Measurements from ENCODE around the gene PIP5KL1.

The PIP5KL1 gene

GRCh38 chr9:127968042-127968441 is 37.5 kb upstream of the PIP5KL1 start:
- no peak for DNase-seq

GRCh38 chr9:127967151-127967809 is 36.7 kb upstream of the PIP5KL1 start:
- no peak for DNase-seq

- DNase-seq = no peak
These were observed 36.0 kb upstream of the PIP5KL1 start for GRCh38 chr9:127966416-127967150.

- no peak for DNase-seq
These were observed 35.4 kb upstream of the PIP5KL1 start for GRCh38 chr9:127965953-127966352.

GRCh38 chr9:127963359-127964064 is 32.9 kb upstream of the PIP5KL1 start:
- DNase-seq = no peak

- DNase-seq = no peak
These were observed 32.4 kb upstream of the PIP5KL1 start for GRCh38 chr9:127963041-127963358.

- no peak for DNase-seq
These were observed 31.7 kb upstream of the PIP5KL1 start for GRCh38 chr9:127962278-127962677.

- DNase-seq = no peak
These were observed 31.1 kb upstream of the PIP5KL1 start for GRCh38 chr9:127961613-127962155.

DNA sequence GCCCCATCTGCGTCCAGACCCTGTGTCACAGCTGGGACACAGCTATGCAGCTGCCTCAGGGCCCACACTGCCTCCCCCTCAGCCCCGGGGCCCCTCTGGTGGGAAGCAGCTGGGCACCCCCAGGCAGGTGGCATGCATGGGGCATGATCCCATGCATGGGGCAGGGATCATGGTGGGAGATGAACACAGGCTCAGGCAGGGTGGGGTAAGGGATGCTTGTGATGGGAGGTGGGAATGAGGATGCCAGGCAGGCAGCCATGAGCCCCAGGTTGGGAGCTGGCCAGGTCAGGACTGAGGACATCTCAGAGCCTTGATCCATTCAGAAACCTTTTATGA is 30.5 kb upstream of the PIP5KL1 start:
- DNase-seq = no peak

DNA sequence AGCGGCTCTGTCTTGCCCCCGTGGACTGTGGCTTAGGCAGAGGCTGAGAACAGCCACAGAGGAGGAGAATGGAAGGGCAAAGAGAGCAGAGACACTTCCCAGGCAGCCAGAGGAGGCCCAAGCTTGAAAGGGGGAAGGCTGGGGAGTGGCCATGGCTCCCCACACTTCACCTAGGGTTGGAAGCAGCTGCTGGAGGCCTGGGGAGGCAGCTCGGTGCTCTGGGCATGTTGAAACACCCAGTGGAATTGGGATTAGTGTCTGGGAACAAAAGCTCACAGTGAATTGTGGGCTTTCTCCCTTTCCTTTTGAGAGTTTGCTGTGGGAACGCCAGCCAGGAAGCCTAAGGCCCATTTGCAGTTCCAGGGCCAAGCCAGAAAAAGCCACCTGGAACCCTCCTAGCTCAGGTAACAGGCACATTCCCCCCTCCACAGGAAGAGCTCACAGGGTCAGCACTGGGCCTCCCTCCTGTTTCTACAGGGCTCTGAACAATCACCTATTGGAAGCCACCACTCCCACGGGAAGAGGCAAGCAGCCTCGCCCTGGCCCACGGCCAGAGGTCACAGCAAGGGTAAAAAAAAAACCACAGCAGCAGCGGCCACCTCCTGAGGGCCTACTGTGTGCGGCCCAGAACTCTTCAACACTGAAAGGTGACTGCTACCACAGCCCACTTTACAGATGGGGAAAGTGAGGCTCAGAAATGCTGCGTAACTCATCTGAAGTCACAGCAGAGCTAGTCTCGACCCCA is 30.0 kb upstream of the PIP5KL1 start:
- no peak for DNase-seq

DNA sequence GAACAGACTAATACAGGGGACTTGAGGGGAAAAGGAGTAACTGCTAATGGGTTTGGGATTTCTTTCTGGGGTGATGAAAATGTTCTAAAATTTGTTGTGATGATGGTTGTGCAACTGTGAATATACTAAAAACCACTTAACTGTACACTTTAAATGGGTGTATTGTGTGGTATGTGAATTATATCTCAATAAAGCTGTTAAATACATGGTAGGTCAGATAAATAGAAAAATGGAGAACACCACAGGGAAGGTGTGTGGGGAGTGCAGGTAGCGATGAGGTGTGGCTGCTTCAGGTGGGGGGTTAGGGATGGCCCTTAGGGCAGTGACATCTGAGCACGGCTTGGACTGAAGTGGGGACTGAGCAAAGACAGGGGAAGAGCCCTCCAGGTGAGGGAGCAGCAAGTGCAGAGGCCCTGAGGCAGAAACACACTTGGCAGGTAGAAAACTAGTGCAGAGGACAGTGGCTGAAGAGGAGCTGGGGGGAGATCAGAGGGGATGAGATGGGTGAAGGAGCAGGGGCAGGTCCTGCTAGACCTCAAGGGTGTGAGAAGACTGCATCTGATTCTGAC is 29.3 kb upstream of the PIP5KL1 start:
- no peak for DNase-seq

DNA sequence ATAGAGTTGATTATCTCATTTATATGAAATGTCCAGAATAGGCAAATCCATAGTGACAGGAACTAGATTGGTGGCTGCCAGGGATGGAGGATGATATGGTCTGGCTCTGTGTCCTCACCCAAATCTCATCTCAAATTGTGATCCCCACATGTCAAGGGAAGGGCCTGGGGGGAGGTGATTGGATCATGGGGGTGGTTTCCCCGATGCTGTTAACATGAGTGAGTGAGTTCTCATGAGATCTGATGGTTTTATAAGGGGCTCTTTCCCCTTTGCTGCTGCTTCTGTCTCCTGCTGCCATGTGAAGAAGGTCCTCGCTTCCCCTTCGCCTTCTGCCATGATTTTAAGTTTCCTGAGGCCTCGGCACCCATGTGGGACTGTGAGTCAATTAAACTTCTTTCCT is 28.8 kb upstream of the PIP5KL1 start:
- DNase-seq = no peak

DNA sequence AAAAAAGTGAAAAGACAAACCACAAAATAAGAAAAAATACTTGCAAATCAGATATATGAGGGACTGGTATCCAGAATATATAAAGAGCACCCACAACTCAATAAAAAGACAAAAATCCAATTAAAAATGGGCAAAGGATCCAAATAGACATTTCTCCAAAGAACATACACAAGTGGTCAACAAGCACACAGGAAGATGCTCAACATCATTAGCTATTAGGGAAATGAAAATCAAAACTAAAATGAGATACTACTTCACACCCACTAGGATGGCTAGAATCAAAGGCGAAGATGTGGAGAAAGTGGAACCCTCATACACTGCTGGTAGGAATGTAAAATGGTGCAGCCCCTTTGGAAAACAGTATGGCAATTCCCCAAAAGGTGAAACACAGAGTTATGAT is 28.2 kb upstream of the PIP5KL1 start:
- no peak for DNase-seq

- peak; percentile 67 for DNase-seq
These were observed 24.9 kb upstream of the PIP5KL1 start for GRCh38 chr9:127955294-127956015.

- no peak for DNase-seq
These were observed 24.3 kb upstream of the PIP5KL1 start for GRCh38 chr9:127954831-127955293.

DNA sequence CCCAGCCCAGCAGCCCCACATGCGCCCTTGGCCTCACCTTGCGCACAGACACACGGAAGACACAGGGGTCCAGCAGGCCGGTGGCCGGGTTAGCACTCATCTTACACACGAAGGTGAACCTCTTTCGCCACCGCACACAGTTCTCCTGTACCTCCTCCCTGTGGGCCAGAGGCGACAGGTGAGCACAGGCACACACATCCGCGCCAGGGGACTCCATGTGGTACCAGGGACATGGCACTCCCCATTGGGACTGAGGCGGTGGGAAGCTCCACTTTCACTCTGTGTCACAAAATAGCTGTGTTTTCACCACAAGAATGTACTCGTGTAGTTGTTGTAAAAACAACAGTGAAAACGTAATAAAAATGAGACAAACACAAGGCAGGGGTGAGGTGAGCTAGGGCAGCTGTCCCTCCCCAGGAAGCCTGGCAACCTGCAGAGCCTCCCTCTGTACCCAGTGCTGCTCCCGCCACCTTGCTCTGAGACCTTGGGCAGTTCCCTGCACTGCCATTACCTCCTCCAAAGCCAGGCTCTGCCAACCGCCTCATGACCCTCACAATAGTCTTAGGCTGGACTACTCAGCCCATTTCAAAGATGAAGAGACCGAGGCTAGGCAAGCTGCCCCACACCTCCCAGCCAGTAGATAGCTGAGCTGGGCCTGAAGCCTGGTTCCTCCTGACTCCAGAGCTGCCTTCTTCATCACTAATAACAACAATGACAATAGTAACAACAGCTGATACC is 23.4 kb upstream of the PIP5KL1 start:
- no peak for DNase-seq

DNA sequence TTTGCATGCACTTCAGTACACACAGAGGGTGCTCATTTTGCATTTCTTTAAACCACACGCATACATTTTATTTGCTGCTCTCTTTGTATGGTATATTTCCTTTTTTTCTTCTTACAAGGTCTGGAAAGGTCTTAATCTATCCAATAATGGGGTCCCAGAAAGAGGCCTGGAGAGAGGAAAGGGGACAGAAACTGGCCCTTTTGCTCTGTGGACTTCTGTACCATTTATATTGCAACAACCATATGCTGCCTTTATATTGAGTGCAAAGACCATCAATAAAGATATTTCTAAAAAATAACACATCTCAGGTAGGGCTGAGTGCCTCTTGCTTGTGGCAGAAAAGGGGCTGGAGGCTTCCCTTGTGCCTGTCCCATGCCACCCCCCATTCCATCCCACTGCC is 22.6 kb upstream of the PIP5KL1 start:
- DNase-seq = no peak

GRCh38 chr9:127950513-127951289 is 20.1 kb upstream of the PIP5KL1 start:
- peak; percentile 9 for DNase-seq

DNA sequence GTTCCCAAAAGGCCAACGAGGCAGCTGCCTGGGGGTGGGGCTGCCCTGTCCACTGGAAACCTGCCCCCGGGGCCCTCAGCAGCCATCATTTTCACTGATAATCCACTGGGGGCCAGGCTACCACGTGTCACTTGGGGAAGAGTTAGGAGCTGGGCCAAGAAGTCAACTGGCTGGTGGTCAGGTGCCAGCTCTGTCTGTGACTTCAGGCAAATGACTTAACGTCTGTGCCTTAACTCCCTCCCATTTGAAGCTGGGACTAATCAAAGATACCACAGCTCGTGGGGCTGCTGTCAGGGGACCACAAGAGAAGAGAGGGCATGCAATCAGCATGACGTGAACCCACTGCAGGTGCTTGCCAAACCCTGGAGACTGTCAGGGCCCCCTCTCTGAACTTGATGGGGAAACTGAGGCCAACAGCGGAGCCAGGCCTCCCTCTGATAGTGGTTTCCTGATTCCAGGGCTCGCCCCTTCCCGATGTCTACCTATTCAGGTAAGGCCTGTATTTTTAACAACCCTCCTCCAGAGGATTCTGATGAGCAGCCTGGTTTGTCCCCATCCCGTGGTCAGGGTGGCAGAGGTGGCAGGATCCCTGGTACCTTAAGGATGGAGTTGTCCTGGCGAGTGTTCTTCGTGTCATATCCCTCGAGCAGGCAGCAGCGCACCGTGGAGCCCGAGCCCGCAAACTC is 19.4 kb upstream of the PIP5KL1 start:
- DNase-seq = no peak
